Astrocyte (in vitro differentiated cells and primary cell): ENCODE data around the gene LAMB1. TPM values are rescaled to one million over a fixed set of nuclear protein-coding genes. Genes with fewer than 3 reads are reported as not detected.

Experiments
- DNase-seq: peaks from one replicate; pipeline ENCODE4 v3.0.0-alpha.2; 2010; ENCODE audit warnings: low read depth
- FAIRE-seq: peaks from 2 replicates; lab custom pipeline; 2011; peaks lifted over from hg19 to GRCh38; lab: Jason Lieb, UNC
- H2AFZ ChIP-seq: 2 replicates; pipeline ENCODE4 v1.6.0; 2012; ENCODE audit warnings: low read depth, low read length, inconsistent platforms
- H3K27ac ChIP-seq: 2 replicates; pipeline ENCODE4 v1.5.1; 2011; ENCODE audit warnings: low read depth, low read length, inconsistent platforms
- H3K27me3 ChIP-seq: 2 replicates; pipeline ENCODE4 v1.6.0; 2011; ENCODE audit warnings: low read length, inconsistent platforms; ENCODE audit not compliant: insufficient read depth
- H3K36me3 ChIP-seq: 2 replicates; pipeline ENCODE4 v1.5.1; 2011; ENCODE audit warnings: low read length, inconsistent platforms; ENCODE audit not compliant: insufficient read depth
- H3K4me1 ChIP-seq: 2 replicates; pipeline ENCODE4 v1.5.1; 2011; ENCODE audit warnings: low read length, inconsistent platforms; ENCODE audit not compliant: insufficient read depth
- H3K4me2 ChIP-seq: 2 replicates; pipeline ENCODE4 v1.6.0; 2012; ENCODE audit warnings: low read length, inconsistent platforms
- H3K4me3 ChIP-seq: 2 replicates; pipeline ENCODE4 v1.5.1; 2011; ENCODE audit warnings: low read depth, mild to moderate bottlenecking, low read length, inconsistent platforms; ENCODE audit not compliant: insufficient read depth
- H3K79me2 ChIP-seq: 2 replicates; pipeline ENCODE4 v1.6.0; 2012; ENCODE audit warnings: mild to moderate bottlenecking, low read length, inconsistent platforms; ENCODE audit not compliant: insufficient read depth
- H3K9ac ChIP-seq: 2 replicates; pipeline ENCODE4 v1.6.0; 2012; ENCODE audit warnings: mild to moderate bottlenecking, low read length, inconsistent platforms
- H3K9me3 ChIP-seq: 2 replicates; pipeline ENCODE4 v1.5.1; 2012; ENCODE audit warnings: low read depth, mild to moderate bottlenecking, low read length, inconsistent platforms; ENCODE audit not compliant: insufficient read depth
- H4K20me1 ChIP-seq: 2 replicates; pipeline ENCODE4 v1.6.0; 2012; ENCODE audit warnings: low read length, inconsistent platforms; ENCODE audit not compliant: insufficient read depth
- H3K27ac Mint-ChIP-seq: one replicate; pipeline ENCODE4 v1.8.0; 2021; ENCODE audit warnings: mild to moderate bottlenecking, mixed read lengths; ENCODE audit not compliant: unreplicated experiment
- H3K27me3 Mint-ChIP-seq: one replicate; pipeline ENCODE4 v1.8.0; 2021; ENCODE audit warnings: low read depth, mixed read lengths; ENCODE audit not compliant: unreplicated experiment
- H3K36me3 Mint-ChIP-seq: one replicate; pipeline ENCODE4 v1.8.0; 2021; ENCODE audit warnings: low read depth, mixed read lengths; ENCODE audit not compliant: unreplicated experiment
- H3K4me1 Mint-ChIP-seq: one replicate; pipeline ENCODE4 v1.8.0; 2021; ENCODE audit warnings: low read depth, mixed read lengths; ENCODE audit not compliant: unreplicated experiment
- H3K4me3 Mint-ChIP-seq: one replicate; pipeline ENCODE4 v1.8.0; 2021; ENCODE audit warnings: mild to moderate bottlenecking, moderate library complexity, mixed read lengths; ENCODE audit not compliant: unreplicated experiment
- H3K9me3 Mint-ChIP-seq: one replicate; pipeline ENCODE4 v1.8.0; 2021; ENCODE audit warnings: mild to moderate bottlenecking, mixed read lengths; ENCODE audit not compliant: unreplicated experiment
- CTCF ChIP-seq: IDR thresholded peaks from 2 replicates; pipeline ENCODE4 v1.5.1; 2011; ENCODE audit warnings: low read depth, mild to moderate bottlenecking, inconsistent platforms, low read length, moderate library complexity; ENCODE audit not compliant: insufficient read depth
- EZH2 ChIP-seq: IDR thresholded peaks from 2 replicates; pipeline ENCODE4 v1.6.1; 2012; ENCODE audit warnings: mild to moderate bottlenecking, low read length, inconsistent platforms; ENCODE audit not compliant: insufficient read depth
- total RNA-seq: library from RNA; stranded (reverse); gene quantifications from 2 replicates; pipeline ENCODE4 v1.2.1, GENCODE V29; 2021

The LAMB1 gene
- total RNA-seq, 1 donor from 2014 or later, result 403 TPM

- Mint-ChIP-seq H3K9me3 (no peaks in the 10 kb centered on the region), H3K27ac (no peak overlapping the region), H3K4me1 (no peaks in the 10 kb centered on the region), H3K36me3 (no peaks in the 10 kb centered on the region), H3K27me3 (no peaks in the 10 kb centered on the region), H3K4me3 (no peak overlapping the region)
- Histone ChIP-seq H3K4me3 (no peak overlapping the region), H2AFZ (no peak overlapping the region), H3K9me3 (no peaks in the 10 kb centered on the region), H3K4me2 (peak overlapping the region; percentile 13), H3K27ac (no peak overlapping the region), H3K79me2 (no peaks in the 10 kb centered on the region), H3K27me3 (no peaks in the 10 kb centered on the region), H3K9ac (no peak overlapping the region), H3K36me3 (no peaks in the 10 kb centered on the region), H4K20me1 (no peaks in the 10 kb centered on the region), H3K4me1 (no peaks in the 10 kb centered on the region)
- TF ChIP-seq EZH2 (no peak), CTCF (no peak)
- FAIRE-seq (no peak), DNase-seq (peak; percentile 56)
Observed at GRCh38 chr7:108045669-108046068, 42.7 kb upstream of the LAMB1 start.

- Histone ChIP-seq H3K9me3 (no peaks in the 10 kb centered on the region), H2AFZ (no peak overlapping the region), H3K27ac (no peak overlapping the region), H3K9ac (no peak overlapping the region), H3K27me3 (no peaks in the 10 kb centered on the region), H4K20me1 (no peaks in the 10 kb centered on the region), H3K4me3 (no peak overlapping the region), H3K36me3 (no peaks in the 10 kb centered on the region), H3K79me2 (no peaks in the 10 kb centered on the region), H3K4me2 (peak overlapping the region; percentile 13), H3K4me1 (no peaks in the 10 kb centered on the region)
- Mint-ChIP-seq H3K27ac (no peak overlapping the region), H3K27me3 (no peaks in the 10 kb centered on the region), H3K9me3 (no peaks in the 10 kb centered on the region), H3K4me3 (no peak overlapping the region), H3K4me1 (no peaks in the 10 kb centered on the region), H3K36me3 (no peaks in the 10 kb centered on the region)
- peak; percentile 89 for DNase-seq
- FAIRE-seq, result no peak
- TF ChIP-seq CTCF, result no peak
- no peak for TF ChIP-seq EZH2
Observed at GRCh38 chr7:108045154-108045553, 42.2 kb upstream of the LAMB1 start.

GRCh38 chr7:108044345-108044744 lies 41.4 kb upstream of the LAMB1 start:
- FAIRE-seq, result no peak
- H3K4me2 ChIP-seq, result no peak overlapping the region
- no peaks in the 10 kb centered on the region for H3K36me3 Mint-ChIP-seq
- H3K27me3 Mint-ChIP-seq, result no peaks in the 10 kb centered on the region
- H3K79me2 ChIP-seq, result no peaks in the 10 kb centered on the region
- H3K4me3 Mint-ChIP-seq, result no peak overlapping the region
- no peak overlapping the region for H3K9ac ChIP-seq
- H3K27ac ChIP-seq, result no peak overlapping the region
- H3K4me1 ChIP-seq, result no peaks in the 10 kb centered on the region
- TF ChIP-seq EZH2, result no peak
- no peak for TF ChIP-seq CTCF
- no peaks in the 10 kb centered on the region for H3K9me3 ChIP-seq
- H2AFZ ChIP-seq, result no peak overlapping the region
- no peak overlapping the region for H3K27ac Mint-ChIP-seq
- H3K9me3 Mint-ChIP-seq, result no peaks in the 10 kb centered on the region
- no peak for DNase-seq
- no peaks in the 10 kb centered on the region for H4K20me1 ChIP-seq
- no peaks in the 10 kb centered on the region for H3K36me3 ChIP-seq
- H3K4me3 ChIP-seq, result no peak overlapping the region
- H3K4me1 Mint-ChIP-seq, result no peaks in the 10 kb centered on the region
- no peaks in the 10 kb centered on the region for H3K27me3 ChIP-seq
